OCI-LY7 (cell line): Measurements from ENCODE around the gene HAVCR1. TPM values are rescaled to one million over a fixed set of nuclear protein-coding genes. Genes with fewer than 3 reads are reported as not detected.
"Not testable (repeated sequence)": the region's sequence is repeated elsewhere in the genome, so short reads cannot be mapped to it uniquely, and the experiment has no call there.

Experiments
- BruUV-seq: library from RNA; stranded (reverse); fragments of 400-500 nt; replicated peaks from 2 replicates; lab custom pipeline; 2021; lab: Mats Ljungman, UMichigan
- CTCF ChIA-PET: fragments of 300-600 bp; sonication (Branson Sonifier 250); formaldehyde crosslinking; loops from one replicate; lab custom pipeline; 2022; ENCODE audit warnings: antibody characterized with exemption; ENCODE audit not compliant: unreplicated experiment; lab: Charles Lee
- POLR2A ChIA-PET: fragments of 300-600 bp; sonication (Branson Sonifier 250); formaldehyde crosslinking; loops from one replicate; lab custom pipeline; 2022; ENCODE audit warnings: antibody characterized with exemption; lab: Charles Lee
- DNase-seq: peaks from one replicate; pipeline ENCODE4 v3.0.0-alpha.2; 2015; ENCODE audit warnings: low spot score
- H2AFZ ChIP-seq: fragments of 200-600 bp; sonication (generic), shearing (Covaris generic); 2 replicates; pipeline ENCODE4 v1.6.1; 2014; ENCODE audit warnings: mild to moderate bottlenecking, antibody characterized with exemption, low read length, moderate library complexity
- H3K27ac ChIP-seq: fragments of 200-600 bp; sonication (generic); 2 replicates; pipeline ENCODE4 v1.5.1; 2014; ENCODE audit warnings: mixed run types, low read depth, mild to moderate bottlenecking, moderate library complexity, low read length, inconsistent platforms; ENCODE audit not compliant: poor library complexity, severe bottlenecking
- H3K36me3 ChIP-seq: fragments of 200-600 bp; sonication (generic); 2 replicates; pipeline ENCODE4 v1.6.1; 2014; ENCODE audit warnings: mild to moderate bottlenecking, antibody characterized with exemption, low read length, moderate library complexity, mixed read lengths; ENCODE audit not compliant: insufficient read depth
- H3K4me1 ChIP-seq: fragments of 200-600 bp; sonication (generic); 2 replicates; pipeline ENCODE4 v1.5.1; 2014; ENCODE audit warnings: mild to moderate bottlenecking, low read length; ENCODE audit not compliant: insufficient read depth, poor library complexity, severe bottlenecking
- H3K4me2 ChIP-seq: fragments of 200-600 bp; sonication (generic); 2 replicates; pipeline ENCODE4 v1.6.1; 2014; ENCODE audit warnings: mild to moderate bottlenecking, low read length
- H3K4me3 ChIP-seq: fragments of 200-600 bp; sonication (generic); 2 replicates; pipeline ENCODE4 v1.5.1; 2014; ENCODE audit warnings: mild to moderate bottlenecking, low read depth, low read length; ENCODE audit not compliant: poor library complexity, severe bottlenecking
- H3K79me2 ChIP-seq: fragments of 200-600 bp; sonication (generic); 2 replicates; pipeline ENCODE4 v1.6.1; 2016; ENCODE audit warnings: low read depth, mild to moderate bottlenecking, low read length, moderate library complexity, mixed read lengths; ENCODE audit not compliant: insufficient read depth
- H3K9me2 ChIP-seq: fragments of 200-600 bp; sonication (generic); 2 replicates; pipeline ENCODE4 v1.6.1; 2016; ENCODE audit warnings: mild to moderate bottlenecking, low read length, mixed read lengths; ENCODE audit not compliant: insufficient read depth
- H3K9me3 ChIP-seq: fragments of 200-600 bp; sonication (generic); 2 replicates; pipeline ENCODE4 v1.6.1; 2014; ENCODE audit warnings: mild to moderate bottlenecking, mixed run types, low read length, mixed read lengths
- H4K20me1 ChIP-seq: fragments of 200-600 bp; sonication (generic); 2 replicates; pipeline ENCODE4 v1.6.1; 2014; ENCODE audit warnings: mild to moderate bottlenecking, antibody characterized with exemption, low read length, moderate library complexity, mixed read lengths; ENCODE audit not compliant: insufficient read depth
- EZH2phosphoT487 ChIP-seq: fragments of 200-600 bp; sonication (generic); IDR thresholded peaks from 2 replicates; pipeline ENCODE4 v1.6.1; 2018; ENCODE audit warnings: low read depth, borderline replicate concordance, mild to moderate bottlenecking, mixed run types, antibody characterized with exemption, low read length, moderate library complexity, mixed read lengths
- intact Hi-C: fragments of 100-400 bp; cut with micrococcal nuclease; formaldehyde crosslinking; loops from one replicate; pipeline ENCODE4 v1.10.0; 2022; ENCODE audit not compliant: unreplicated experiment
- total RNA-seq, 2 experiments: library from RNA; depleted of rRNA in 1 of 2; stranded (reverse); fragments of >200 nt in 1 of 2; shearing (Covaris generic) in 1 of 2; gene quantifications; 2 replicates each; pipeline ENCODE4 v1.2.3, GENCODE V29; 2014 to 2022
- TF ChIP-seq, protein P1 (sequence below): fragments of 200-600 bp; sonication (generic); conservative IDR thresholded peaks from 2 replicates; pipeline ENCODE4 v1.5.1; 2014; ENCODE audit warnings: mild to moderate bottlenecking, antibody characterized with exemption, low read length, moderate library complexity, mixed read lengths

Gene HAVCR1
- total RNA-seq, 2 experiments from 2014 or later, result not detected

GRCh38 chr5:157029457-157029856 lies 29.5 kb downstream of the HAVCR1 start:
- peak overlapping the region; percentile 68 for H2AFZ ChIP-seq
- POLR2A ChIA-PET, result interaction anchor here (0.6 to 1.3 kb wide), 9 partner anchors 21 to 142 kb away, joined by 3 to 7 read pairs (median 4); no protein-coding TSS in a partner anchor
- no peak overlapping the region for H3K27ac ChIP-seq
- H3K9me2 ChIP-seq, result no peaks in the 10 kb centered on the region
- H3K9me3 ChIP-seq, result no peaks in the 10 kb centered on the region
- DNase-seq, result no peak
- peak overlapping the region; percentile 22 for H3K4me2 ChIP-seq
- CTCF ChIA-PET, result no interaction called here
- BruUV-seq, result no TSS peak
- intact Hi-C loops, result loop anchor here (5.0 to 10.0 kb wide), 2 partner anchors 202 to 355 kb away; no protein-coding TSS in a partner anchor
- peaks cover 55% of the 10 kb centered on the region for H3K4me1 ChIP-seq
- no peak overlapping the region for H3K4me3 ChIP-seq
- H3K36me3 ChIP-seq, result no peaks in the 10 kb centered on the region
- TF ChIP-seq, protein P1, sequence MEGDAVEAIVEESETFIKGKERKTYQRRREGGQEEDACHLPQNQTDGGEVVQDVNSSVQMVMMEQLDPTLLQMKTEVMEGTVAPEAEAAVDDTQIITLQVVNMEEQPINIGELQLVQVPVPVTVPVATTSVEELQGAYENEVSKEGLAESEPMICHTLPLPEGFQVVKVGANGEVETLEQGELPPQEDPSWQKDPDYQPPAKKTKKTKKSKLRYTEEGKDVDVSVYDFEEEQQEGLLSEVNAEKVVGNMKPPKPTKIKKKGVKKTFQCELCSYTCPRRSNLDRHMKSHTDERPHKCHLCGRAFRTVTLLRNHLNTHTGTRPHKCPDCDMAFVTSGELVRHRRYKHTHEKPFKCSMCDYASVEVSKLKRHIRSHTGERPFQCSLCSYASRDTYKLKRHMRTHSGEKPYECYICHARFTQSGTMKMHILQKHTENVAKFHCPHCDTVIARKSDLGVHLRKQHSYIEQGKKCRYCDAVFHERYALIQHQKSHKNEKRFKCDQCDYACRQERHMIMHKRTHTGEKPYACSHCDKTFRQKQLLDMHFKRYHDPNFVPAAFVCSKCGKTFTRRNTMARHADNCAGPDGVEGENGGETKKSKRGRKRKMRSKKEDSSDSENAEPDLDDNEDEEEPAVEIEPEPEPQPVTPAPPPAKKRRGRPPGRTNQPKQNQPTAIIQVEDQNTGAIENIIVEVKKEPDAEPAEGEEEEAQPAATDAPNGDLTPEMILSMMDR, result no peak
- TF ChIP-seq EZH2phosphoT487, result no peak
- H3K79me2 ChIP-seq, result no peaks in the 10 kb centered on the region
- no peaks in the 10 kb centered on the region for H4K20me1 ChIP-seq

GRCh38 chr5:157027663-157028062 lies 31.3 kb downstream of the HAVCR1 start:
- H3K9me3 ChIP-seq, H3K4me3 ChIP-seq, H4K20me1 ChIP-seq, H3K36me3 ChIP-seq, BruUV-seq, DNase-seq, H3K9me2 ChIP-seq, H3K27ac ChIP-seq, H3K79me2 ChIP-seq, H3K4me2 ChIP-seq, CTCF ChIA-PET: not testable (repeated sequence)
- intact Hi-C loops, result loop anchor here (1.0 to 10.0 kb wide), 6 partner anchors 92 to 353 kb away; no protein-coding TSS in a partner anchor
- POLR2A ChIA-PET, result interaction anchor here (0.6 to 1.3 kb wide), 3 partner anchors 25 to 148 kb away, joined by 3 to 4 read pairs (median 3); no protein-coding TSS in a partner anchor
- Histone ChIP-seq H2AFZ (peak overlapping the region; percentile 32; the same call in 1 of the 2 replicates), H3K4me1 (peaks cover 59% of the 10 kb centered on the region)

DNA sequence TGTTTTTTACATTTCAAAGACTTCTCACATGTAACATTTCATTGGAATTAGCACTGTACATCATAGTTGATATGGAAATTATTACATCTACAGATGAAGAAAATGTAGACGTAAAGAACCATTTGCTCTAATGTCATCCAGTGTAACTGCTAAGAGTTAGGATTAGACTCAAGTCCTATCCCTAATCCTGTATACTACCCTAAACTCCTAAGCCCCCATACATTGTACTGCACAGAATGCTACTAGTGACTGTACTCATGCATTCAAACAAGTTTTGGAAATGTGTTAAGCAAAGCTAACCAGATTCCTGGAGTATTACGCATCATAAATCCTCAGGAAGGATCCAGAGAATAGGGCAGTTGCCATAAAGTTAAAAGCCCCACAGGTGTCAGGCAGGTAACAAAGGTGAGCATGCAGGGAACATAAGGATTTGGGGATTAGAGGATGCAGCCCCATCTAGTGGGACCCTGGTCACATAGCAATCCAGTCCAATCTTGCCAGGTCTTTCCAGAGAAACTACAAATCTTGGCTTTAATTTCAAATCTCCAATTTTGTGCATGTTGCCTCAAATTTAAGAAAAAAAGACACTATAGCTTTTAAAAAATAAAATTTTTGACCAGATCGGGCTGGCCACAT lies 32.0 kb downstream of the HAVCR1 start:
- DNase-seq, result peak; percentile 64
- Histone ChIP-seq H3K36me3 (no peaks in the 10 kb centered on the region), H3K4me3 (no peak overlapping the region), H3K9me2 (no peaks in the 10 kb centered on the region), H3K9me3 (no peaks in the 10 kb centered on the region), H3K79me2 (no peaks in the 10 kb centered on the region), H2AFZ (peak overlapping the region; percentile 32; the same call in 1 of the 2 replicates), H3K27ac (no peak overlapping the region), H3K4me1 (peaks cover 59% of the 10 kb centered on the region), H3K4me2 (no peak overlapping the region), H4K20me1 (no peaks in the 10 kb centered on the region)
- ChIA-PET CTCF (no interaction called here), POLR2A (interaction anchor here (0.6 to 2.0 kb wide), 6 partner anchors 53 to 252 kb away, joined by 3 to 8 read pairs (median 3); no protein-coding TSS in a partner anchor)
- intact Hi-C loops, result loop anchor here (1.0 to 10.0 kb wide), 6 partner anchors 92 to 352 kb away; no protein-coding TSS in a partner anchor
- BruUV-seq, result no TSS peak
- no peak for TF ChIP-seq EZH2phosphoT487
- TF ChIP-seq, protein P1, result peak; percentile 97
